Caco-2 (cell line): ENCODE results near the gene CRB1. TPM values are rescaled to one million over a fixed set of nuclear protein-coding genes. Genes with fewer than 3 reads are reported as not detected.

ENCODE experiments used
- BruUV-seq: library from RNA; stranded (reverse); fragments of 400-500 nt; replicated peaks from 2 replicates; lab custom pipeline; 2021; lab: Mats Ljungman, UMichigan
- CTCF ChIA-PET: fragments of 300-600 bp; sonication (Branson Sonifier 250); formaldehyde crosslinking; loops from one replicate; lab custom pipeline; 2022; ENCODE audit warnings: antibody characterized with exemption; lab: Charles Lee
- POLR2A ChIA-PET: fragments of 300-600 bp; sonication (Branson Sonifier 250); formaldehyde crosslinking; loops from one replicate; lab custom pipeline; 2022; ENCODE audit warnings: antibody characterized with exemption; lab: Charles Lee
- DNase-seq, 2 experiments: peaks; one replicate each; pipeline versions ENCODE4 v3.0.0 to v3.0.0-alpha.2; 2020 to 2022
- H3K27me3 ChIP-seq: replicated peaks from 2 replicates; pipeline ENCODE4 v1.6.0; 2011; ENCODE audit warnings: low read length; ENCODE audit not compliant: control insufficient read depth, insufficient read depth
- H3K36me3 ChIP-seq: 2 replicates; pipeline ENCODE4 v1.5.1; 2011; ENCODE audit warnings: low read length; ENCODE audit not compliant: control insufficient read depth, insufficient read depth
- H3K4me1 ChIP-seq: fragments of 250-450 bp; sonication (Bioruptor Pico); 2 replicates; pipeline ENCODE4 v1.5.1; 2020; ENCODE audit warnings: mild to moderate bottlenecking
- H3K4me3 ChIP-seq: 2 replicates; pipeline ENCODE4 v1.5.1; 2011; ENCODE audit warnings: low read depth, mild to moderate bottlenecking, control low read depth, low read length
- H3K9me3 ChIP-seq: fragments of 250-450 bp; sonication (Bioruptor Pico); 2 replicates; pipeline ENCODE4 v1.5.1; 2020; ENCODE audit warnings: mild to moderate bottlenecking, moderate library complexity
- H3K27ac Mint-ChIP-seq: one replicate; pipeline ENCODE4 v1.8.0; 2022; ENCODE audit warnings: mixed read lengths; ENCODE audit not compliant: unreplicated experiment
- H3K27me3 Mint-ChIP-seq: one replicate; pipeline ENCODE4 v1.8.0; 2022; ENCODE audit warnings: mixed read lengths; ENCODE audit not compliant: insufficient read depth, unreplicated experiment
- H3K36me3 Mint-ChIP-seq: one replicate; pipeline ENCODE4 v1.8.0; 2022; ENCODE audit warnings: mild to moderate bottlenecking, mixed read lengths; ENCODE audit not compliant: insufficient read depth, unreplicated experiment
- H3K4me1 Mint-ChIP-seq: one replicate; pipeline ENCODE4 v1.8.0; 2022; ENCODE audit warnings: low read depth, mixed read lengths; ENCODE audit not compliant: unreplicated experiment
- H3K4me3 Mint-ChIP-seq: one replicate; pipeline ENCODE4 v1.8.0; 2022; ENCODE audit warnings: mild to moderate bottlenecking, moderate library complexity, mixed read lengths; ENCODE audit not compliant: unreplicated experiment
- H3K9me3 Mint-ChIP-seq: one replicate; pipeline ENCODE4 v1.8.0; 2022; ENCODE audit warnings: mixed read lengths; ENCODE audit not compliant: unreplicated experiment
- intact Hi-C: fragments of 100-400 bp; cut with micrococcal nuclease; formaldehyde crosslinking; loops from one replicate; pipeline ENCODE4 v1.10.0; 2022; ENCODE audit not compliant: unreplicated experiment
- total RNA-seq: library from RNA; stranded (reverse); gene quantifications from 2 replicates; pipeline ENCODE4 v1.2.3, GENCODE V29; 2022
- TF ChIP-seq, protein P1 (sequence below), 2 experiments: fragments of 200-600 bp in 1 of 2; IDR thresholded peaks; 1 replicate in 1 of 2; 2 replicates in 1 of 2; pipeline versions ENCODE4 v1.5.1 to v1.8.0; 2011 to 2022; ENCODE audit warnings: antibody characterized with exemption in 1 of 2, control low read depth in 1 of 2, inconsistent platforms in 1 of 2, low read depth in 1 of 2, low read length in 1 of 2, mild to moderate bottlenecking in 1 of 2, moderate library complexity in 1 of 2; ENCODE audit not compliant: insufficient read depth in 1 of 2, severe bottlenecking in 1 of 2, unreplicated experiment in 1 of 2

The CRB1 gene
- total RNA-seq, 1 experiment from 2014 or later, result not detected

- H3K4me1 Mint-ChIP-seq, result no peaks in the 10 kb centered on the region
- no peaks in the 10 kb centered on the region for H3K36me3 ChIP-seq
- H3K27me3 ChIP-seq, result no peaks in the 10 kb centered on the region
- ChIA-PET POLR2A (no interaction called here), CTCF (no interaction called here)
- TF ChIP-seq, protein P1, sequence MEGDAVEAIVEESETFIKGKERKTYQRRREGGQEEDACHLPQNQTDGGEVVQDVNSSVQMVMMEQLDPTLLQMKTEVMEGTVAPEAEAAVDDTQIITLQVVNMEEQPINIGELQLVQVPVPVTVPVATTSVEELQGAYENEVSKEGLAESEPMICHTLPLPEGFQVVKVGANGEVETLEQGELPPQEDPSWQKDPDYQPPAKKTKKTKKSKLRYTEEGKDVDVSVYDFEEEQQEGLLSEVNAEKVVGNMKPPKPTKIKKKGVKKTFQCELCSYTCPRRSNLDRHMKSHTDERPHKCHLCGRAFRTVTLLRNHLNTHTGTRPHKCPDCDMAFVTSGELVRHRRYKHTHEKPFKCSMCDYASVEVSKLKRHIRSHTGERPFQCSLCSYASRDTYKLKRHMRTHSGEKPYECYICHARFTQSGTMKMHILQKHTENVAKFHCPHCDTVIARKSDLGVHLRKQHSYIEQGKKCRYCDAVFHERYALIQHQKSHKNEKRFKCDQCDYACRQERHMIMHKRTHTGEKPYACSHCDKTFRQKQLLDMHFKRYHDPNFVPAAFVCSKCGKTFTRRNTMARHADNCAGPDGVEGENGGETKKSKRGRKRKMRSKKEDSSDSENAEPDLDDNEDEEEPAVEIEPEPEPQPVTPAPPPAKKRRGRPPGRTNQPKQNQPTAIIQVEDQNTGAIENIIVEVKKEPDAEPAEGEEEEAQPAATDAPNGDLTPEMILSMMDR (IDR thresholded peaks at IDR 0.05; ENCODE audit: insufficient read depth in 1 of 2, low read depth in 1 of 2, low read length in 1 of 2, severe bottlenecking in 1 of 2, unreplicated experiment in 1 of 2), result no peak
- DNase-seq, result no peak
- no peak overlapping the region for H3K4me3 Mint-ChIP-seq
- intact Hi-C loops, result no loop called here
- H3K4me3 ChIP-seq, result no peak overlapping the region
- BruUV-seq, result no TSS peak
- H3K4me1 ChIP-seq, result no peaks in the 10 kb centered on the region
- no peaks in the 10 kb centered on the region for H3K9me3 ChIP-seq
- peaks cover 6% of the 10 kb centered on the region for H3K27me3 Mint-ChIP-seq
- H3K36me3 Mint-ChIP-seq, result no peaks in the 10 kb centered on the region
- H3K9me3 Mint-ChIP-seq, result no peaks in the 10 kb centered on the region
- no peak overlapping the region for H3K27ac Mint-ChIP-seq
These were observed 19.8 kb downstream of the CRB1 start for GRCh38 chr1:197287863-197288262.

DNA sequence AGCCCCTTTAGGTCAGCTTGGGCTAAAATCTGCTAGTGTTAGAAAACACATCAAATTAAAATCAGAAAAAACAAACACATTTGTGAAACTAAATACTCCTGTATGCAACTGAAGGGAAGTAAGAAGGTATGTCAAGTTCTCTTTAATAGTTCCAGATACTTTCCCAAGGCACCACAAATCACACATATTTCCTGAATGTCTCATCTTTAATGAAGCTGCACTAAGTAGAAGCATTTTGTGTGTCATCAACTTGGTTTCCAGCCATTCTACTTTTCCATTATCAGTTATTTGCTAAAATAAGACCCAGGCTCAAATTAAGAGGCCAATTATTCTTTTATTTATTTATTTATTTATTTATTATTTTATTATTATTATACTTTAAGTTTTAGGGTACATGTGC is 34.7 kb downstream of the CRB1 start:
- POLR2A ChIA-PET, result no interaction called here
- intact Hi-C loops, result no loop called here
- no peaks in the 10 kb centered on the region for H3K27me3 Mint-ChIP-seq
- no peak overlapping the region for H3K27ac Mint-ChIP-seq
- H3K36me3 Mint-ChIP-seq, result no peaks in the 10 kb centered on the region
- Histone ChIP-seq H3K27me3 (no peaks in the 10 kb centered on the region), H3K4me3 (no peak overlapping the region), H3K36me3 (no peaks in the 10 kb centered on the region), H3K9me3 (no peaks in the 10 kb centered on the region), H3K4me1 (no peaks in the 10 kb centered on the region)
- no peaks in the 10 kb centered on the region for H3K9me3 Mint-ChIP-seq
- no peak for DNase-seq
- BruUV-seq, result no TSS peak
- TF ChIP-seq, protein P1 (IDR thresholded peaks at IDR 0.05; ENCODE audit: insufficient read depth in 1 of 2, low read depth in 1 of 2, low read length in 1 of 2, severe bottlenecking in 1 of 2, unreplicated experiment in 1 of 2), result no peak
- peaks cover 11% of the 10 kb centered on the region for H3K4me1 Mint-ChIP-seq
- H3K4me3 Mint-ChIP-seq, result no peak overlapping the region
- CTCF ChIA-PET, result no interaction called here

DNA sequence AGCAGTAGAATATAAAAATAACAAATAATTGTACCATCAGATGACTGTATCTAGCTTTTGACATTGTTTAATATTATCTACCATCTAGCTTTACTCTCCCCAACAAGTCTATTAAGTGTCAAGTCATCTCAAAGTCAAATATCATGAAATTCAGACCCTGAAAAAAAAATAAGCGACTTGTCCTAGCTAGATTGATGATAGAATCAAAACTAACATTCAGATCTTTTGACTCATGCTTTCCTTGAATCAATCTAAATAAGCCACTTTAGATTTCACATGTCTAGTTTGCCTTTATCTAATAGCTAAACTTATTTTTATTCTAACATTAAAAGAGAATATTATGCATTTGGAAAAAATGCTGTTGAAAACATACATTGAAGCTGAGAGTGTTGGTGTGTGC is 35.4 kb downstream of the CRB1 start:
- TF ChIP-seq, protein P1 (IDR thresholded peaks at IDR 0.05; ENCODE audit: insufficient read depth in 1 of 2, low read depth in 1 of 2, low read length in 1 of 2, severe bottlenecking in 1 of 2, unreplicated experiment in 1 of 2), result no peak
- H3K27me3 Mint-ChIP-seq, result no peaks in the 10 kb centered on the region
- CTCF ChIA-PET, result no interaction called here
- H3K4me1 Mint-ChIP-seq, result peaks cover 7% of the 10 kb centered on the region
- no peaks in the 10 kb centered on the region for H3K9me3 Mint-ChIP-seq
- Histone ChIP-seq H3K4me3 (no peak overlapping the region), H3K36me3 (no peaks in the 10 kb centered on the region), H3K4me1 (no peaks in the 10 kb centered on the region), H3K27me3 (no peaks in the 10 kb centered on the region), H3K9me3 (no peaks in the 10 kb centered on the region)
- no TSS peak for BruUV-seq
- POLR2A ChIA-PET, result no interaction called here
- no peaks in the 10 kb centered on the region for H3K36me3 Mint-ChIP-seq
- no peak for DNase-seq
- H3K4me3 Mint-ChIP-seq, result no peak overlapping the region
- intact Hi-C loops, result no loop called here
- no peak overlapping the region for H3K27ac Mint-ChIP-seq
